GM12874 (cell line): Measurements from ENCODE around the gene SLC4A5.

Source experiments
- TF ChIP-seq, protein P1 (sequence below): IDR thresholded peaks from 2 replicates; pipeline ENCODE4 v1.5.1; 2011; ENCODE audit warnings: low read depth, mild to moderate bottlenecking, control low read depth, low read length, moderate library complexity; ENCODE audit not compliant: insufficient read depth

The SLC4A5 gene

GRCh38 chr2:74264281-74264680 is 78.9 kb downstream of the SLC4A5 start:
- TF ChIP-seq, protein P1, sequence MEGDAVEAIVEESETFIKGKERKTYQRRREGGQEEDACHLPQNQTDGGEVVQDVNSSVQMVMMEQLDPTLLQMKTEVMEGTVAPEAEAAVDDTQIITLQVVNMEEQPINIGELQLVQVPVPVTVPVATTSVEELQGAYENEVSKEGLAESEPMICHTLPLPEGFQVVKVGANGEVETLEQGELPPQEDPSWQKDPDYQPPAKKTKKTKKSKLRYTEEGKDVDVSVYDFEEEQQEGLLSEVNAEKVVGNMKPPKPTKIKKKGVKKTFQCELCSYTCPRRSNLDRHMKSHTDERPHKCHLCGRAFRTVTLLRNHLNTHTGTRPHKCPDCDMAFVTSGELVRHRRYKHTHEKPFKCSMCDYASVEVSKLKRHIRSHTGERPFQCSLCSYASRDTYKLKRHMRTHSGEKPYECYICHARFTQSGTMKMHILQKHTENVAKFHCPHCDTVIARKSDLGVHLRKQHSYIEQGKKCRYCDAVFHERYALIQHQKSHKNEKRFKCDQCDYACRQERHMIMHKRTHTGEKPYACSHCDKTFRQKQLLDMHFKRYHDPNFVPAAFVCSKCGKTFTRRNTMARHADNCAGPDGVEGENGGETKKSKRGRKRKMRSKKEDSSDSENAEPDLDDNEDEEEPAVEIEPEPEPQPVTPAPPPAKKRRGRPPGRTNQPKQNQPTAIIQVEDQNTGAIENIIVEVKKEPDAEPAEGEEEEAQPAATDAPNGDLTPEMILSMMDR, result no peak

DNA sequence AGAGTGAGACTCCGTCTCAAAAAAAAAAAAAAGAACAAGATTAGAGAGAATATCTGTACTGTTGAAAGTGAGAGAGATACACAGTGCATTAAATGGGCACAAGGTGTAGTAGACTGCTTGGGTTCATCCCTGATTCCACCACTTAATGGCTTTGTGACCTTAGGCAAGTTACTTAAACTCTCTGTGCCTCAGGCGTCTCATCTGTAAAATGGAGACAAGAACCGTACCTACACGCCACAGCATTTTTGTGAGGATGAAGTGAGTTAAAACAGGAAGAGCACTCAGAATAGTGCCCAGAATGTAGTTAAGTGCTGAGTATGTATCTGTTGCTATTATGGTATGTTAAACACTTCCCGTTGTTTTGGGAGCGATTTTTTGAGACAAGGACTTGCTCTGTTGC is 80.5 kb downstream of the SLC4A5 start:
- TF ChIP-seq, protein P1, result no peak

DNA sequence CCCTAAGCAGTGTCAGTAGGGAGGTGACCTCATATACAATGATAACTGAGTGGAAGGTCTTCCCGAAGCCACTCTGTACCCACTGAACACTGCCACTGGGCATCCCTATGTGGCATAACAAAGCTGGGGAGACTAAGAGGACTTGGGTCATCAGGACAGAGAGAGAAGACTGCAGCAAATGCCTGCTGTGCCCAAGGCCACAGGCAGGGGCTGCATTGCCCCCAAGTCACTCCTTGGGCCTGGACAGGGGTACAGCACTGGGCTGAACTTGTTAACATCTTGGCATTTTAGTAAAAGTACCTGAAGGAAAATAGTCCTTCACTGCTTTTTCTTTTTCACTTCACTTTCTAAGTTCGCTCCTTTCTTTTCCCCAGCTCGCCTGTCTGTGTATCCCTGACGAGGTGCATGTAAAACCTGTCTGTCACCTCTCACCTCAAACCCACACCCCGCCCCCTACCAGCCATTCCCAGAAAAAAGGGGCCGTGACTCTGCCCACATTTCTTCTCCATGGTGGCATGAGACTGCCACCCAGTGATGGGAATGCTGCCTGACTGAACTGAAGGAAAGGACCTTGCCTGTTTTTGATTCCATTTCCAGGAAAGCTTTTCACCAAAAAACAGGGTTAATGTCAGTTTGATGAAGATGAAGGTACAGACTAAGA is 81.9 kb downstream of the SLC4A5 start:
- TF ChIP-seq, protein P1, result no peak

DNA sequence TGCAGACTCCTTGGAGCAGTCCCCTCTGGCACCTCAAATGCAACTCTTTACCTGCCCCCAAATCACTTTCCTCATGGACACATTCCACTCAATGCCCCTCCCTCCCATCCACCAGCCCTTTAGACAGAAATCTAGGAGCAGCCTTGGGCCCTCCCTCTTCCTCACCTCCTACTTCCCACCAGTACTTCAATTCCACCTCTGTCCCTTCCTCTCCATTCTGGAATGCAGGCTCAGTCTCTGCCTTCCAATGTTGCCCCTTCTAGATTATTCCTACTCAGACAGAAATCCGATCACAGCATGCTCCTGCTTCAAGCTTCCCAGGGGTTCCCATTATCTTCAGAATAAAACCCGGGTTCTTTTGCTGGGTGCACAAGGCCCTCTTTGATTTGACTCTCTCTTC is 82.7 kb downstream of the SLC4A5 start:
- TF ChIP-seq, protein P1, result no peak

GRCh38 chr2:74259733-74260132 is 83.5 kb downstream of the SLC4A5 start:
- TF ChIP-seq, protein P1, result no peak

- TF ChIP-seq, protein P1, result no peak
Observed at GRCh38 chr2:74259191-74259590, 84.0 kb downstream of the SLC4A5 start.

GRCh38 chr2:74255660-74256213 is 87.5 kb downstream of the SLC4A5 start:
- TF ChIP-seq, protein P1, result no peak
